ENCODE measurements around the gene UCK1.

- TF ChIP-seq CTCF (IDR thresholded peaks at IDR 0.05; ENCODE audit: poor library complexity) (no peak), EZH2phosphoT487 (IDR thresholded peaks at IDR 0.05; ENCODE audit: low read depth, severe bottlenecking, unreplicated experiment) (no peak), EZH2 (IDR thresholded peaks at IDR 0.05; ENCODE audit: borderline replicate concordance) (no peak)
These were observed 44.1 kb downstream of the UCK1 start for GRCh38 chr9:131487001-131487400.
